GM21360 (cell line): ENCODE results near the gene POU3F1.

Experiments used
- ATAC-seq: cut with Tn5 transposase; IDR thresholded peaks from one replicate; pipeline ENCODE4 v1.9.1; 2021; ENCODE audit warnings: mild to moderate bottlenecking, moderate library complexity; ENCODE audit not compliant: unreplicated experiment

Gene POU3F1

DNA sequence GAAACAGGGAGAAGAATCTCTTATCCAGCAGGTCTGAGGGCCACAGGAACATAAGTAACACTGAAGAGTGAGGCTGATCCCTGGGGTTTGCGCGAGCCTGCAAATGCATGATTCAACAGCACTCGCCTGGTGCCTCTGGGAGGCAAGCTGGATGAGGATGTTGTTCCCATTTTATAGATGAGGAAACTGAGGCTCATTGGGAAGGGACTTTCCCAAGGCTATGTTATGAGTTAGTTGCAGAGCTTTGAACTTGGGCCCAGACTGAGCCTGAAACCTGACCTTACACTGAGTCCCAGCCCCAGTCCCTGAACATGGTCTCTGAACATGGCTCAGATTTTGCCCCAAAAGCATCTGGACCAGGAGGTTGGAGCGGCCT lies 27.7 kb upstream of the POU3F1 start:
- ATAC-seq = no peak

DNA sequence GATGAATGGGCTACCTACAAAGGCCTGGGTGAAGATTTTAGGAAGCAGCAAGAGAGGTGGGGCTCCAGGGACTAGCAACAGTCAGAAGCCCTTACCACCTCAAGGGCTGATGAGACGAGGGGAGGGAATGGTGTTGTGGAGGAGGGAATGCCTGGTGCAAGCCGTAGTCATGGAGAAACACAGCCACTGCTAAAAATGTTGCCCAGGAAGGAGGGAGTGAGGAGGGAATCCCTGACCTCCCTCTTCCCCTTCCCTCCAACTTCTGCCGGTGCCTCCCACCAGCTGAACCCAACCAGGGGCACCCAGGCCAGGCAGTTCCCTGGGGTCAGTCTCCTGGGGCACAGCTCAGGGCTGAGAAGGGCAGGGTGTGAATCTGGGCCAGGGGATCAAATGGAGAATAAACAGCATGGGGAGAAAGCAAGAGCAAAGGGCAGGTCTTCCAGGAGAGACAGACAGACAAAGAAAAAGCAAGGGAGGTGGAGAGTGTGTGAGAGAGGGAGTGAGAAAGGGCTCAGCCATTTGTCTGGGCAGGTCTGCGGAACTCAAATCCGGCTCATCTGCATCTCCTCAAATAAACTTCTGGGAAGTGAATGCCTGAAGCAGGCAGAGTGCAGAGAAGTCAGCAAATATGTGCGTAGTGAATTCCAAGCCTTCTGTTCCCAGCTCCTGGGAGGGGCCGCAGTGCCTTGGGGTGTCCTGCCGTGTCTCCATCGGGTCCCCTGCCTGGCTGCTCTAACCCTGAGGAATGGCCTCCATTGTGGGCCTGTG lies 27.1 kb upstream of the POU3F1 start:
- no peak for ATAC-seq

DNA sequence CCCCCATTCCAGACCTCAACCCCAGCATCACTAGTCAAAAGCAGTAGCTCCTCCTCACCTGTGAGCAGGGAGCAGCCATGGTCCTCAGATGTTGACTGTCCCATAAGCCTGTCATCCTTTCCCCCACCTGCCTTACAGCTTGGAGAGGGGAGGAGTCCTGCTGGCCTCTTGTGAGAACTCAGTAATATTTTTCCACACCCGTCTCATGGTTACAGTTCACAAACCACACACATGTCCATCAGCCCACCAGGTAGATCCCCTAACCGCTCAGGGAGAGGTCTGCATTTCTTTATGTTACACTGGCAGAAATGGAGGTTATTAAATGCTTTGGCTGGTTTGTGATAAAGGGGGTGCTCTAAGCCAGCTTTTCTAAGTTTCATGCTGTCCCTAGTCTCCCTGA lies 26.3 kb upstream of the POU3F1 start:
- no peak for ATAC-seq

DNA sequence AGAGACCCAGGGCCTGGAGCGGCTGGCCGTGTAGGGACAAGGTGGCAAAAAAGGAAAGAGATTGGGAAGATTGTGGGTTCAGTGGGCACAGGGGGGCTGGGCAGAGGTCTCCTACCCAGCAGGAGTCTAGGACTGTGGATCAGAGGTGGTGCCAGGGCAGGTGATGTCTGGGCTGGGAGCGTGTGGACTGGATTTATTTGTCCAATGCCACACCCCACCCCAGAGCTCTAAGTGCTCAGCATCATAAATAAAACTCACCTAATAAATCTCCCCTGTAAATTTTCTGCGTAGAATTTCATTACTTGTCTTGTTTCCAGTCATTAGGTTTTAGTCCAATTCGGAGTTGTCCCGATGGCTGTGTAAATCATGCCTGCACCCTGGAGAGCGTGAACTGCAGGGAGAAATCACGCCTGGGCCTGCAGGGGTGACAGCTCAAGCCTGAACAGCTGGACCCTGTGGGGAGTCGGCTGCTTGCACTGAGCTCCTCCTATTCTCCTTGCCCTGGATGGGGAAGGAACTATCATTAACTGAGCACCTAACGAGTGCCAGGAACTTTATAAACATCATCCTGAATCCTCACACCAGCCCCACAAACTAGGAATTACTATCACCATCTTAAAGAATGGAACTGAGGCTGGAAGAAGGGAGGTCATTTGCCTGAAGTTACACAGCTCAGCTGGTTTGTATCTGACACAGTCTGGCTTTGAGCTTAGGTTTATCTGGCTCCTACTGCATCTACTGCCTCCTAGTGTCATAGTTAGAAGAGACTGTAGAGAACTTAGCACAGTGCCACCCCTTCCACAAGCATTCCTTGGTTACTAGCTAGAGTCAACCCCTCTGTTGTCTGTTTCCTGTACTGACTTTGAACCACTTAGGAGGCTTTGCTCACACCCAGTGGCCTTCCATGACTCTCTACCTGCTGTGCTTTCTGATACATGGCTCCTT lies 25.0 kb upstream of the POU3F1 start:
- no peak for ATAC-seq

DNA sequence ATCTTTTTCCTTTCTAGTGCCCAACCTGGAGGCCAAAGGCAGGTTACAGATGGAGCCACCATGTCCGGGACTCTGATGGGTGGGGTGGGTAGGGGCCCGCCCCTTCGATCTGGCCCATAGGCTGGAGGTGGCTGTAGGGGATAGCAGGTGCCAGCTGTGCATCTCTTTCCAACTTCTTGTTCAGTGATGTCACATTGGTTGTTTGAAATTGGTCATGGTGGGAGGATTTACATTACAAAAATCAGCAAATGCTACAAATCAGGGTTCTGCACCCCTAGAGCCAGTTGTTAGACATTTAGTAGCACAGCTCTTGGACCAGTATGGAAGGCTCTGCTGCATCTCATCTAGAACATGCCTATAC lies 22.4 kb upstream of the POU3F1 start:
- no peak for ATAC-seq

DNA sequence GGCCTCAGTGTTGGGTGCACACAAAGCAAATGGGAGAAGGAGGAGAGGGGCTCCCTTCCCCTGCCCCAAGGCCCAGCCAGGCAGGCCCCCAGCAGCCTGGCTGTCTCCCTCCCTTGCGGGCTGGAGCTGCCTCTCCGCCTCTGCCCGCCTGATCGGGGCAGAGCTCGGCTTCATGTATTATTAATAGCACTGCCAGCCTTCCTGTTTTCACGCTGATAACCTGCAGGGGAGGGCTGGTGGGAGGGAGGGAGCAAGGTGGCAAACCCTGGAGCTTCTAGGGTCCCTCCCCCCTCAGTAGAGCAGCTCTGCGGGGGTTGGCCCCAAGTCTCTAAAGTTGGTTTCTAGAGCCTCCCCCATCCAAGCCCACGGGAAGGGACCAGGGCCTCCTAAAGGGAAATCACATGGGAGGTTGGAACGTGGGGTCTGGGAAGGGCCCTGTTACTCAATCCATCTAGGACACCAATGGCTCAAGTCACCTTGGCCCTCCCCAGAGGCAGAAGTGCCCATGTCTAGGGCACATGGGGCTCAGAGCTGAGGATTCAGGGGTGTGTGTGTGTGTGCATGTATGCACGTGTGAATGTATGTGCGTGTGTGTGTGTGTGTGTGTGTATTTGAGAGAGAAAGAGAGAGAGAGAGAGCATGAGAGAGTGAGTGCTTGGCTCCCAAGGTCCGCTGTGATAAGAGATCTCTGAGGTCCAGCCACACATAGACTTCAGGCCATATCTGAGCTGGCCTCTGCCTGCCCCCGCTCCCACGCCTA lies 21.8 kb upstream of the POU3F1 start:
- ATAC-seq = no peak

DNA sequence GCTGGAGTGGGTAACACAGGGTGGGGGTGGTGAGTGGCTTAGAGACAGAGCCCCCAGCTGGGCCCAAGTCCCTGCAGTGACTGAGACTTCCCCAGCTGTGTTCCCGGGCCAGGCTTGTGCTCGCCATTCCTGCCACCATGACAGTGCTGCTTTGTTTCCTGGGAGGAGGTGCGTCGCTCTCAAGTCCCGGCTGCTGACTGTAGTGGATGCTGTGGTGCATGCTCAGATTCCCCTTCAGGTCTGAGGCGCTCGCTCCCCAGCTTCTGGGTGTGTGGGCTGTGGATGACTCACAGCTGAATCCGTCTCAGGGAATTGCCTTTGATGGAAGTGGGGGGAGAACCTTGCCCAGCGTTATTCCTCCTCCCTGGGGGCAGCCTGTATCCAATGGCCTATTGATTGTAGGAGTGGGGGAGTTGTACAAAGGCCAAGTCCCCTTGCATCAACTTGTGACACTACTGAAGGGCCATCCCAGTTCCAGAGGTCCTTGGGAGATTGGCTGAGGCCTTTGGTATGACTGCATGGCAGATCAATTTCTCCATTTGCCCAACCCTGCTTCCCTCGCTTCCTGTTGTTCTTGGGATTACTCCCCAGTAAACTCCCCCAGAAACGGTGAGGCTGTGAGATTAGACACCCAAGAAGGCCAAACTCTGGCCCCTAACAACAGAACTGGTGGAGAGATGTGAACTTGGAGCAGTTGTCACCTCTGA lies 17.8 kb upstream of the POU3F1 start:
- ATAC-seq = no peak

DNA sequence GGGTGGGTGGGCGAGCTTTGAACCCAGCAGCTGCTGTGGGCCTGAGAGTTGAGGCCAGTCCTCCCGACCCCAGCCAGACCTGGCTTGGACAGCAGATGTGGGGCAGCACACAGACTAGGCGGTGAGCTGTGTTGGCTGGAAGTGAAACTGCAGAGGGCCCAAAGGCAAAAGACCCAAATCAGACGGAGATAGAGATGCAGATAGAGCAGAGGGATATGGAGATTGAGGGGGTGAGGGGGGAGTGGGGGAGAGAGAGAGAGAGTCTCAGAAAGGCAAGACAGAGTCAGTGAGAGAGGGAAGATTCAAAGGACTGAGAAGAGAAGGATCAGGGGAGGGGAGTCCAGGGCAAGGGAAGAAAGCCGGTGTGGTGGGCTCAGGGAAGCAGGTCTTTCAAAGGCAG lies 17.0 kb upstream of the POU3F1 start:
- no peak for ATAC-seq

DNA sequence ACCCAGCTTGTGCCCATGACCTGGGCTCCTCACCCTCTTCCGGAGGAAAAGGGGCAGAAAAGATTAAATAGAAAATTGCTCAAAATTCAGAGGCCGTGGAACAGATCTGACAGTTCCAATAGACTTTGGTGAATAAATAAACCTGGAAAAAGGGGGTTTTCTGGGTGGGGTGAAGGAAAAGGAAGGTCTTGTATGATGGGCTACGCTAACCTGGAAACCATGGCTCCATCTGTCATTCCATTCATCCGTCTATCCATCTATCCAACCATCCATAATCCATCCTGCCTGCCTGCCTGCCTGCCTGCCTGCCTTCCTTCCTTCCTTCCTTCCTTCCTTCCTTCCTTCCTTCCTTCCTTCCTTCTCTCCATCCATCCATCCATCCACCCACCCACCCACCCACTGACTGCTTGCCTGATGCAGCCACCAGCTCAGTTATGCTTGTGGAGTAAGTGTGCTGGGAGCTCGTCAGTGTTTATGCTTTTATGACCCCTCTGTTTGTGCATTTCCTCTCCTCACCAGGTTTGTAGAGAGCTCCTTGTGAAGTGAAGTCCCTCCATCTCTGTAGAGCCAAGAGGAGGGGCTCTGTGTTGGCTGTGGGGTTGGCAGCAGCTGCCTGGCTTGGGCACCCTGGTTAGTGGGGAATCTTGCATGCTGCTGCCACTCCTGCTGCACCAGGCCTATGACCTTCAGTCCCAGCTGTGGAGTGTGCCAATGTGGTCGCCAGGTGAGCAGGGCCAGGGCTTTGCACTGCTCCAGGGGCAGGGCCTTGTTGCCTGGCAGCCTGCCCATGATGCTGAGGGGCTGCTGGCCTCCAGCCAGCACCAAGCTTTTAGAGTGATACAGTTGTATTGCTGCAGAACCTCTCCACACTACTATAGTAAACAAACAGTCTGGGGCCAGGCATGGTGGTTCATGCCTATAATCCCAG lies 16.0 kb upstream of the POU3F1 start:
- no peak for ATAC-seq

DNA sequence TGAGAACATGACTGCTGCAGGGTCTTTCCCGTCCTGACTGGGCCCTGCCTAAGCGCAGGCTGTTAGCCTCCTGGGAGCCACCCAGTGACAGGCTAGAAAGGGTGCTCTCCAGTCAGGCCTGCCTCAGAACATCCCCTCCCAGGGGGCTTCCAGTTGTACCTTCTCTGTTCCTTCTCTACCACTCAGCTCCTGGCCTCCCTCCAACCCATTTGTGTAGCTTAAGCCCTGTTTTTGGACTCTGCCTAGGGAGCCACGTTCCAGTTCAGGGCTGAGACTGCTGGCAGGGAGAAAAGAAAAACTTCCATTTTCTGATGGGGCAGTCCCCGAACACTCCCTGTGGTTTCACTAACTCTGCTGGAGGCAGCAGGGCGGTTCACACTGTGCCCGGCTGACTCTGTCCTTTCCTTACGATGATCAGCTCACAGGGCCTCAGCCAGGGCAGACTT lies 15.3 kb upstream of the POU3F1 start:
- ATAC-seq = peak; percentile 61

DNA sequence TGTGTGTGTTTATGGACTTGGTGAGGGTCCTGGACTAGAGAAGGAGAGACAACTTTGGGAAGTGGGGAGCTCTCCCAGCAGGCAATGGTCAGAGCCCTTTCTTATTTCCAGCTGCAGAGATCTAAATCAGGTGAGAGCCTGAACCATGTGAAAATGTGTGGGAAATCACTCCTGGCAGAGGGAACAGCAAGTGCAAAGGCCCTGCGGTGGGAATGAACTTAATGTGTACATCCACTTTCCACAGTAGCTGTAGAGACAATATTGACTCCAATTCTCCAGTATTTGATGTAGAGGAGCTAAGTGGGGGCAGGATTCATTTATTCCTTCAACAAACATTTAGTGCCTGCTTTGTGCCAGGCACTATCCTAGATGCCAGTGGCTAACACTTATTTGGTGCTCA lies 14.7 kb upstream of the POU3F1 start:
- ATAC-seq = no peak

DNA sequence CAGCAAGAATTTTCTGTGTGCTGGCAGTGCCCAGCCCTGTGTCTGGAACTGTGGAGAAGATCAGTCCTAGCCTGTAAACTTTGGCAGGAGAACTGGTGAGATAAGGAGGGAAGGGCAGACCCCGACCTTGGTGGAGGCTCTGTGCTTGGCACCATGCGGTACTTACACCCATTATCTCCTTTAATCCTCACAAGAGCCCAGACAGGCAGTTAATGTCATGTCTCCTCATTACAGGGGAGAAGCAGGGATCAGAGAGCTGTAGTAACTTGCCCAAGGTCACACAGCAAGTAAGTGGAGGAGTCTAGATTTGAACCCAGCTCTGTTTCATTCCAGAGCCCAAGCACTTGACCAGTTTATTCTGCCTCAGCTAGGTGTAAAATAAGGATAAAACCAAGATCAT lies 13.9 kb upstream of the POU3F1 start:
- no peak for ATAC-seq

DNA sequence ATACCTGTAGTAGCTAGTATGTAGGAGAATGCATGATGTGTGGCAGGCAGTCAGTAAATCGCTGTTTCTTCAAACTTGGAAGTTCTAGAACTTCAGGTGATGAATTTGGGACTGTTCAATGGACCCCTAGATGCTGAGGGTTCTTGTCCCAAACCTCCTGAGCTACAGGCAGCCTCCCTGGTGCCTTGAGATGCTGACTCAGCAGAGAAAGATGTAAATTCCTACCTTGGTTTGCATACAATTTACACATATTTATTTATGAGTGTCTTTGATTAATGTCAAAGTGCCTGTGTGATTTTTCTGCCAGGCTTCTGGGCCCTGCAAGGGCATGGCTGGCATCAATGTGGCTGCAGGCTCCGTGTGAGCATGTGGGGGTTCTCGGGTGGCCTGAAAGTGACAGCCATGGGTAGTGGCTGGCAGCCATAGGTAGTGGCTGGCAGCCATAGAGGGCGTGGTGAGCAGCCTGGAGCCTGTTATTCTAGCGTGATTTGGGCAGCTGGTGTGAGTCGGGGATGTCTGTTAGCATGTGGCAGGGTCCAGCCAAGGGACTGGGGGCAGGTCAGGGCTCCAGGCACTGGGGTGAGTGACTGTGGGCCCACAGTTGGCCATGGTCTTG lies 13.2 kb upstream of the POU3F1 start:
- ATAC-seq = no peak

DNA sequence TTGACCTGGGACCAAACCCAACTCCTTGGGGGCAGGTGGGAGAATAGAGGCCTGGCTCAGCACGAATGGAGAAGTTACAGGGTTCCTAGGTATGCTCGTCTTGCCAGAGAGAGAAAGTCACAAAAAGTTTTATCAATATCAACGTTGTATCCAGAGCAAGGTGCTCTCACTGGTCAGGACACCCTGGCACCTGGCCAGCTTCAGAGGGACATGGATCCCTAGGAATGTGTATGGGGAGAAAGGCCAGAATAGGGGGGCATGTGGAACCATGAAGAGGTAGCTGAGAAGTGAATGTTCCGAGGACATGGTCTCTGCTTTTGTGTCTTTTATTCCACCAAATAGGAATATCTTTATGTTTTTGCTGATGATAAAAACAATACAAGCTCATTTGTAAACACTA lies 9.4 kb upstream of the POU3F1 start:
- no peak for ATAC-seq

DNA sequence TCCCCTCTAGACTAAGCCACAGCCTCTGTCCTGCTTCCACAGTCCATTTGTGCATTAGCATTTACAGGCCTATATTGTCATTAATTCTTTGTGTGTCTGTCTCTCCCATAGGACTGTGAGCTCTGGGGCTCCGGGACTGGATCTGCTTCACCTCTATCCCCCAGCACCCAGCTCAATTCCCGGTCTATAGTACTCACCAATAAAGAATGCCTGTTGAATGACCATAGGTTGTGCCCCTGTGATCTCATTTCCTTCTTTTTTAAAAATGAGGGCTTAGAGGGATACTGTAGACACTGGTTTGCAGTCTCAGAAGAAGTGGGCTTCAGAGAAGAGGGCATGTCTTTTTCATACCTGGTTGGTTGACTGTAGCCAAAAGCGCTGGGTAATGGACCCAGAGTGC lies 8.8 kb upstream of the POU3F1 start:
- ATAC-seq = no peak

DNA sequence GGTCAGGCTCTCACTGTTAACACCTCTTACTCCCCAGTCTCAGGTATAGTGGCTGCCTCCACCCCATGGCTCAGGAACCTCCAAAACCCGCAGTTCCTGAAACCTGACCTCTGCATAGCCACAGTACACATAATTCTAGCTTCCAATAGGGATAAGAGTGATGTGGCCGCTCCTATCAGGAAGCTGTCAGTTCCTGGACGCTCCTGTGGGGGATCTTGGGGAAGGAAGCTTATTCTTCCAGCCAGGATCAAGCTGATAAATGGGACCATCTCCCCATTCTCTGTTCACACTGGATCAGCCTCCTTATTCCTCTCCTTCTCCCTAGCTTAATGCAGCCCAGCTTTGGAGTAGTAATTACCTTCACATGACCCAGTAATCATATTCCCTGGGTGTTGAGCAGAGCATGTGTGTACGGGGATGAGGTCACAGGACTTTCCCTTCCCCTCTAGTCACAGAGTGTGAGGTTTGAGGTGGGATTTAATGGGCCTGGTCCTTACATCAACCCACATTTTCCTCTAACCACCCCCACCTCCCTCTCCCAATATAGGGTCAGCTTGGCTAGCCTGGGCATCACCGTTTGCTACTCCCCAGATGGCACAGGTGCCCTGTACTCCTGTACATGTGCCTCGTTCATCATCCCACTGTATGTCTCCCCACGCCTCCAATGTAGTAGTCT lies 7.0 kb upstream of the POU3F1 start:
- ATAC-seq = no peak

DNA sequence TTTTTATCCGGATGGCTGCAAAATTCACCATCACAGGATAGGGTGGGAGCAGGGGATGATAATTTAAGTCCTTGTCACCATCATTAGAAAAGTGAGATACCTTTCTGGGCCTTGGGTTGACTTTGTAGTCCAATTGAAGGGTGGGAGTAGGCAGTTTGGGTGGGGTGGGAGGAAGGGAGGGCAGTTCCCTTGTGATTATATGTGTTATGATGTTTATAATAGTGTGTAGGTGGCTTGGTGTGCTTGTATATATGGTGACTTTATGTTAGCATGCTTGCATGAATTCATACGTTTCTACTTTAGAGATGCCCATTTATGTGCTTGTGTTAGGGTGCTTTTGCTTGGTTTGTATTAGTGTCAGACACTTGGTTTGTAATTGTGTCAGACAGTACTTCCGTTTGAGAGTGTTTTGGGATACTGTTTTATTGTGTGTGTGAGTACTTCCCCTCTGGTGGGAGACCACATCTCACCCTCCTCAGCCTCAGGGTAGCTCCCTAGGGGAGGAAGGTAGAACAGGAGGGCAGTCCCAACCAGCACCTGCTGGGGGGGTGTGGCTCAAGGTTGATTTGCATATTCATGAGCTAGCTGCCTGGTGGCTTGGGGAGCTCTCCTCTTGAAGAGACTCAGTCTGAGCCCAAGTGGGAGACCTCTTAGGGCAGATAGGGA lies 6.3 kb upstream of the POU3F1 start:
- ATAC-seq = no peak

DNA sequence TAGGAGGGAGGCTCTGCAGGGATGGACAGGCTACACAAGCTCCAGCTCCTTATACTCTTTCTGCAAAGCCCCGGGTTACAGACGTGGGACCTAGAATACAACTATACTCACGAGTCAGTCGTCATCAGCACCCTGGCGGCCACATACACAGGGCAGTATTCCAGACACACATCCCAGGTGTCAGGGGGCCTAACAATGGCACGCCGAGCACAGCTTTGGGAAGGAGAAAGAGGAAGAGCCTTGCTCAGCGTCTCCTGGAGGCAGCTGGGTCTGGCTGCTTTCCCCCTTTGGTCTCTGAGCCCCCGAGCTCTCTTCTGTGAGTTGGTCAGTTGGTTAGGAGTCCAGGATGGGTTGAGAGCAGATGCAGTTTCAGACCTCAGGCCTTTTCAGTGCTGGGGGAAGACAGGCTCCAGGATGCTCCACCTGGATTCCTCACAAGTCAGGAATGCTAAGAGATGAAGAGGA lies 4.5 kb upstream of the POU3F1 start:
- ATAC-seq = no peak
